Activated T-helper 2 cell treated with anti-CD3 and anti-CD28 coated beads, Interferon-gamma antibody, Interleukin-2, Interleukin-4, amounts not matched to agents 10 μg/mL and 5 μg/mL and 100 μg/mL, durations not matched to agents 14 hours and 24 hours and 36 hours (primary cell): ENCODE results near the gene FAM168B. TPM values are rescaled to one million over a fixed set of nuclear protein-coding genes. Genes with fewer than 3 reads are reported as not detected.

ENCODE experiments used
- DNase-seq: peaks from one replicate; pipeline ENCODE4 v3.0.0; 2021; ENCODE audit warnings: low spot score
- H3K27ac Mint-ChIP-seq: one replicate; pipeline ENCODE4 v1.8.0; 2021; ENCODE audit warnings: mixed read lengths
- H3K27me3 Mint-ChIP-seq: one replicate; pipeline ENCODE4 v1.8.0; 2021; ENCODE audit warnings: low read depth, mixed read lengths
- H3K36me3 Mint-ChIP-seq: one replicate; pipeline ENCODE4 v1.8.0; 2021; ENCODE audit warnings: low read depth, mixed read lengths
- H3K4me1 Mint-ChIP-seq: one replicate; pipeline ENCODE4 v1.8.0; 2021; ENCODE audit warnings: low read depth, mixed read lengths
- H3K4me3 Mint-ChIP-seq: one replicate; pipeline ENCODE4 v1.8.0; 2021; ENCODE audit warnings: low read depth, mild to moderate bottlenecking, moderate library complexity, mixed read lengths
- H3K9me3 Mint-ChIP-seq: one replicate; pipeline ENCODE4 v1.8.0; 2021; ENCODE audit warnings: mixed read lengths
- intact Hi-C: fragments of 100-400 bp; cut with micrococcal nuclease; formaldehyde crosslinking; loops from one replicate; pipeline ENCODE4 v1.15.1; 2023
- total RNA-seq: library from RNA; stranded (reverse); gene quantifications from 2 replicates; pipeline ENCODE4 v1.2.3, GENCODE V29; 2022

The FAM168B gene
- total RNA-seq, 1 donor from 2014 or later = 70.3 TPM

- Mint-ChIP-seq H3K36me3 (peaks cover 64% of the 10 kb centered on the region), H3K27me3 (no peaks in the 10 kb centered on the region), H3K27ac (no peak overlapping the region), H3K9me3 (no peaks in the 10 kb centered on the region), H3K4me1 (peaks cover 9% of the 10 kb centered on the region), H3K4me3 (no peak overlapping the region)
- intact Hi-C loops = no loop called here
- DNase-seq = no peak
Observed at GRCh38 chr2:131058920-131059319, 34.3 kb downstream of the FAM168B start.

GRCh38 chr2:131058214-131058843, 34.9 kb downstream of the FAM168B start:
- peaks cover 65% of the 10 kb centered on the region for H3K36me3 Mint-ChIP-seq
- no peak for DNase-seq
- no peak overlapping the region for H3K4me3 Mint-ChIP-seq
- intact Hi-C loops = no loop called here
- peaks cover 9% of the 10 kb centered on the region for H3K4me1 Mint-ChIP-seq
- H3K27ac Mint-ChIP-seq = no peak overlapping the region
- H3K9me3 Mint-ChIP-seq = no peaks in the 10 kb centered on the region
- H3K27me3 Mint-ChIP-seq = no peaks in the 10 kb centered on the region

GRCh38 chr2:131056932-131057287, 36.4 kb downstream of the FAM168B start:
- Mint-ChIP-seq H3K4me3 (no peak overlapping the region), H3K9me3 (no peaks in the 10 kb centered on the region), H3K4me1 (peaks cover 5% of the 10 kb centered on the region), H3K36me3 (peaks cover 75% of the 10 kb centered on the region), H3K27ac (no peak overlapping the region), H3K27me3 (no peaks in the 10 kb centered on the region)
- DNase-seq = no peak
- intact Hi-C loops = no loop called here

- H3K27me3 Mint-ChIP-seq = no peaks in the 10 kb centered on the region
- H3K27ac Mint-ChIP-seq = no peak overlapping the region
- intact Hi-C loops = no loop called here
- peaks cover 76% of the 10 kb centered on the region for H3K36me3 Mint-ChIP-seq
- H3K4me1 Mint-ChIP-seq = peaks cover 2% of the 10 kb centered on the region
- DNase-seq = no peak
- H3K4me3 Mint-ChIP-seq = no peak overlapping the region
- no peaks in the 10 kb centered on the region for H3K9me3 Mint-ChIP-seq
Observed at GRCh38 chr2:131056204-131056931, 36.9 kb downstream of the FAM168B start.

- Mint-ChIP-seq H3K27me3 (no peaks in the 10 kb centered on the region), H3K9me3 (no peaks in the 10 kb centered on the region), H3K4me1 (peaks cover 2% of the 10 kb centered on the region), H3K4me3 (no peak overlapping the region), H3K36me3 (peaks cover 75% of the 10 kb centered on the region), H3K27ac (peak overlapping the region; percentile 28)
- no peak for DNase-seq
- intact Hi-C loops = no loop called here
Observed at GRCh38 chr2:131055169-131056065, 37.8 kb downstream of the FAM168B start.

GRCh38 chr2:131054488-131054887, 38.8 kb downstream of the FAM168B start:
- no peaks in the 10 kb centered on the region for H3K27me3 Mint-ChIP-seq
- no peaks in the 10 kb centered on the region for H3K9me3 Mint-ChIP-seq
- no peak overlapping the region for H3K27ac Mint-ChIP-seq
- no peak overlapping the region for H3K4me3 Mint-ChIP-seq
- intact Hi-C loops = no loop called here
- DNase-seq = no peak
- H3K36me3 Mint-ChIP-seq = peaks cover 75% of the 10 kb centered on the region
- H3K4me1 Mint-ChIP-seq = peaks cover 2% of the 10 kb centered on the region

- intact Hi-C loops = no loop called here
- Mint-ChIP-seq H3K36me3 (peaks cover 74% of the 10 kb centered on the region), H3K9me3 (no peaks in the 10 kb centered on the region), H3K4me1 (peaks cover 2% of the 10 kb centered on the region), H3K27me3 (no peaks in the 10 kb centered on the region), H3K27ac (no peak overlapping the region), H3K4me3 (no peak overlapping the region)
- DNase-seq = no peak
Observed at GRCh38 chr2:131052741-131053263, 40.5 kb downstream of the FAM168B start.

GRCh38 chr2:131050896-131051295, 42.4 kb downstream of the FAM168B start:
- no peaks in the 10 kb centered on the region for H3K27me3 Mint-ChIP-seq
- peaks cover 64% of the 10 kb centered on the region for H3K36me3 Mint-ChIP-seq
- intact Hi-C loops = no loop called here
- no peak for DNase-seq
- peaks cover 2% of the 10 kb centered on the region for H3K4me1 Mint-ChIP-seq
- H3K4me3 Mint-ChIP-seq = no peak overlapping the region
- no peak overlapping the region for H3K27ac Mint-ChIP-seq
- no peaks in the 10 kb centered on the region for H3K9me3 Mint-ChIP-seq

- H3K4me3 Mint-ChIP-seq = no peak overlapping the region
- intact Hi-C loops = no loop called here
- DNase-seq = no peak
- H3K9me3 Mint-ChIP-seq = no peaks in the 10 kb centered on the region
- H3K27me3 Mint-ChIP-seq = no peaks in the 10 kb centered on the region
- H3K36me3 Mint-ChIP-seq = peaks cover 48% of the 10 kb centered on the region
- no peaks in the 10 kb centered on the region for H3K4me1 Mint-ChIP-seq
- H3K27ac Mint-ChIP-seq = no peak overlapping the region
Observed at GRCh38 chr2:131049150-131049718, 44.0 kb downstream of the FAM168B start.

GRCh38 chr2:131048641-131049040, 44.6 kb downstream of the FAM168B start:
- DNase-seq = no peak
- H3K4me1 Mint-ChIP-seq = no peaks in the 10 kb centered on the region
- peaks cover 48% of the 10 kb centered on the region for H3K36me3 Mint-ChIP-seq
- intact Hi-C loops = no loop called here
- H3K9me3 Mint-ChIP-seq = no peaks in the 10 kb centered on the region
- H3K27me3 Mint-ChIP-seq = no peaks in the 10 kb centered on the region
- no peak overlapping the region for H3K27ac Mint-ChIP-seq
- no peak overlapping the region for H3K4me3 Mint-ChIP-seq

- no peaks in the 10 kb centered on the region for H3K9me3 Mint-ChIP-seq
- no peak for DNase-seq
- H3K36me3 Mint-ChIP-seq = peaks cover 42% of the 10 kb centered on the region
- H3K4me1 Mint-ChIP-seq = no peaks in the 10 kb centered on the region
- H3K27me3 Mint-ChIP-seq = no peaks in the 10 kb centered on the region
- H3K4me3 Mint-ChIP-seq = no peak overlapping the region
- intact Hi-C loops = no loop called here
- H3K27ac Mint-ChIP-seq = no peak overlapping the region
Observed at GRCh38 chr2:131047920-131048560, 45.2 kb downstream of the FAM168B start.

GRCh38 chr2:131046918-131047652, 46.2 kb downstream of the FAM168B start:
- no peak overlapping the region for H3K4me3 Mint-ChIP-seq
- H3K27me3 Mint-ChIP-seq = no peaks in the 10 kb centered on the region
- H3K9me3 Mint-ChIP-seq = no peaks in the 10 kb centered on the region
- no peak overlapping the region for H3K27ac Mint-ChIP-seq
- no peak for DNase-seq
- intact Hi-C loops = no loop called here
- peaks cover 32% of the 10 kb centered on the region for H3K36me3 Mint-ChIP-seq
- peaks cover 3% of the 10 kb centered on the region for H3K4me1 Mint-ChIP-seq
